Activated T-helper 17 cell treated with anti-CD3 and anti-CD28 coated beads, Interleukin-2, amount 50 U/mL, for 72 hours (primary cell): ENCODE data around the gene WIPF2. TPM values are rescaled to one million over a fixed set of nuclear protein-coding genes. Genes with fewer than 3 reads are reported as not detected.
A peak's percentile ranks its signal among the peaks of the same experiment; 100 is the strongest.
"Not testable (repeated sequence)": the region's sequence is repeated elsewhere in the genome, so short reads cannot be mapped to it uniquely, and the experiment has no call there.

Source experiments
- ATAC-seq: fragments of 150-1000 bp; cut with Tn5 transposase; replicated peaks from 2 replicates; pipeline ENCODE4 v1.10.0; 2021; ENCODE audit warnings: mild to moderate bottlenecking, moderate library complexity
- H3K27ac Mint-ChIP-seq: one replicate; pipeline ENCODE4 v1.8.0; 2022; ENCODE audit warnings: mixed read lengths
- H3K27me3 Mint-ChIP-seq: one replicate; pipeline ENCODE4 v1.8.0; 2022; ENCODE audit warnings: mixed read lengths
- H3K36me3 Mint-ChIP-seq: one replicate; pipeline ENCODE4 v1.8.0; 2022; ENCODE audit warnings: low read depth, mild to moderate bottlenecking, mixed read lengths
- H3K4me1 Mint-ChIP-seq: one replicate; pipeline ENCODE4 v1.8.0; 2022; ENCODE audit warnings: mixed read lengths
- H3K4me3 Mint-ChIP-seq: one replicate; pipeline ENCODE4 v1.8.0; 2022; ENCODE audit warnings: mild to moderate bottlenecking, mixed read lengths
- H3K9me3 Mint-ChIP-seq: one replicate; pipeline ENCODE4 v1.8.0; 2022; ENCODE audit warnings: mixed read lengths
- total RNA-seq, 2 donors: library from RNA; stranded (reverse); gene quantifications; one replicate each; pipeline ENCODE4 v1.2.3, GENCODE V29; 2022

Gene WIPF2
- total RNA-seq, 2 donors from 2014 or later, result 25.1 to 38.0 TPM

- not testable (repeated sequence) for H3K27me3 Mint-ChIP-seq, H3K4me3 Mint-ChIP-seq, H3K27ac Mint-ChIP-seq, ATAC-seq, H3K9me3 Mint-ChIP-seq, H3K36me3 Mint-ChIP-seq
- peaks cover 10% of the 10 kb centered on the region for H3K4me1 Mint-ChIP-seq
Observed at GRCh38 chr17:40213914-40214313, 5.2 kb upstream of the WIPF2 start.

GRCh38 chr17:40218006-40218739 lies 931 bp upstream of the WIPF2 start:
- ATAC-seq, result peak; percentile 43
- H3K9me3 Mint-ChIP-seq, result no peaks in the 10 kb centered on the region

GRCh38 chr17:40219594-40220338 lies 662 bp downstream of the WIPF2 start:
- no peaks in the 10 kb centered on the region for H3K9me3 Mint-ChIP-seq
- peak; percentile 18 for ATAC-seq

More at GRCh38 chr17:40218006-40218739, 931 bp upstream of the WIPF2 start:
- Mint-ChIP-seq H3K27me3 (no peaks in the 10 kb centered on the region), H3K36me3 (peaks cover 24% of the 10 kb centered on the region), H3K4me1 (peaks cover 23% of the 10 kb centered on the region), H3K4me3 (peak overlapping the region; percentile 93), H3K27ac (peak overlapping the region; percentile 99)

GRCh38 chr17:40224718-40225550 lies 5.8 kb downstream of the WIPF2 start:
- no peak overlapping the region for H3K27ac Mint-ChIP-seq

More at GRCh38 chr17:40219594-40220338, 662 bp downstream of the WIPF2 start:
- H3K4me3 Mint-ChIP-seq, result peak overlapping the region; percentile 93
- H3K27me3 Mint-ChIP-seq, result no peaks in the 10 kb centered on the region
- peak overlapping the region; percentile 99 for H3K27ac Mint-ChIP-seq
- peaks cover 32% of the 10 kb centered on the region for H3K4me1 Mint-ChIP-seq
- peaks cover 38% of the 10 kb centered on the region for H3K36me3 Mint-ChIP-seq

GRCh38 chr17:40229146-40229545 lies 10.0 kb downstream of the WIPF2 start:
- H3K9me3 Mint-ChIP-seq, H3K27ac Mint-ChIP-seq, ATAC-seq, H3K27me3 Mint-ChIP-seq, H3K4me3 Mint-ChIP-seq: not testable (repeated sequence)
- Mint-ChIP-seq H3K36me3 (peaks cover 66% of the 10 kb centered on the region), H3K4me1 (peaks cover 14% of the 10 kb centered on the region)

More at GRCh38 chr17:40224718-40225550, 5.8 kb downstream of the WIPF2 start:
- H3K4me3 Mint-ChIP-seq, result no peak overlapping the region
- no peaks in the 10 kb centered on the region for H3K27me3 Mint-ChIP-seq
- H3K36me3 Mint-ChIP-seq, result peaks cover 56% of the 10 kb centered on the region
- ATAC-seq, result no peak
- H3K9me3 Mint-ChIP-seq, result no peaks in the 10 kb centered on the region
- peaks cover 25% of the 10 kb centered on the region for H3K4me1 Mint-ChIP-seq

- peaks cover 10% of the 10 kb centered on the region for H3K4me1 Mint-ChIP-seq
- no peaks in the 10 kb centered on the region for H3K27me3 Mint-ChIP-seq
- ATAC-seq, result no peak
- no peak overlapping the region for H3K4me3 Mint-ChIP-seq
- no peaks in the 10 kb centered on the region for H3K9me3 Mint-ChIP-seq
- H3K27ac Mint-ChIP-seq, result no peak overlapping the region
- peaks cover 66% of the 10 kb centered on the region for H3K36me3 Mint-ChIP-seq
Observed at GRCh38 chr17:40230670-40231069, 11.6 kb downstream of the WIPF2 start.

- H3K4me3 Mint-ChIP-seq, H3K9me3 Mint-ChIP-seq, ATAC-seq, H3K27ac Mint-ChIP-seq, H3K4me1 Mint-ChIP-seq, H3K27me3 Mint-ChIP-seq: not testable (repeated sequence)
- peaks cover 78% of the 10 kb centered on the region for H3K36me3 Mint-ChIP-seq
Observed at GRCh38 chr17:40231928-40232327, 12.8 kb downstream of the WIPF2 start.

- Mint-ChIP-seq H3K27me3 (no peaks in the 10 kb centered on the region), H3K9me3 (no peaks in the 10 kb centered on the region), H3K36me3 (peaks cover 62% of the 10 kb centered on the region), H3K27ac (peak overlapping the region; percentile 71), H3K4me1 (peaks cover 18% of the 10 kb centered on the region), H3K4me3 (no peak overlapping the region)
- no peak for ATAC-seq
Observed at GRCh38 chr17:40241252-40241834, 22.2 kb downstream of the WIPF2 start.

GRCh38 chr17:40242774-40243173 lies 23.7 kb downstream of the WIPF2 start:
- no peaks in the 10 kb centered on the region for H3K9me3 Mint-ChIP-seq
- peaks cover 18% of the 10 kb centered on the region for H3K4me1 Mint-ChIP-seq
- no peak overlapping the region for H3K4me3 Mint-ChIP-seq
- no peaks in the 10 kb centered on the region for H3K27me3 Mint-ChIP-seq
- H3K27ac Mint-ChIP-seq, result no peak overlapping the region
- peaks cover 50% of the 10 kb centered on the region for H3K36me3 Mint-ChIP-seq
- ATAC-seq, result no peak

GRCh38 chr17:40243761-40244160 lies 24.7 kb downstream of the WIPF2 start:
- Mint-ChIP-seq H3K36me3 (peaks cover 45% of the 10 kb centered on the region), H3K27ac (no peak overlapping the region), H3K27me3 (no peaks in the 10 kb centered on the region), H3K4me3 (no peak overlapping the region), H3K4me1 (peaks cover 18% of the 10 kb centered on the region), H3K9me3 (no peaks in the 10 kb centered on the region)
- no peak for ATAC-seq

GRCh38 chr17:40244255-40244654 lies 25.2 kb downstream of the WIPF2 start:
- ATAC-seq, result no peak
- H3K27me3 Mint-ChIP-seq, result no peaks in the 10 kb centered on the region
- H3K4me3 Mint-ChIP-seq, result no peak overlapping the region
- peaks cover 45% of the 10 kb centered on the region for H3K36me3 Mint-ChIP-seq
- H3K9me3 Mint-ChIP-seq, result no peaks in the 10 kb centered on the region
- peaks cover 18% of the 10 kb centered on the region for H3K4me1 Mint-ChIP-seq
- no peak overlapping the region for H3K27ac Mint-ChIP-seq

GRCh38 chr17:40247926-40248495 lies 28.9 kb downstream of the WIPF2 start:
- no peak for ATAC-seq
- no peaks in the 10 kb centered on the region for H3K9me3 Mint-ChIP-seq
- no peak overlapping the region for H3K27ac Mint-ChIP-seq
- no peak overlapping the region for H3K4me3 Mint-ChIP-seq
- H3K36me3 Mint-ChIP-seq, result peaks cover 42% of the 10 kb centered on the region
- H3K4me1 Mint-ChIP-seq, result peaks cover 12% of the 10 kb centered on the region
- H3K27me3 Mint-ChIP-seq, result no peaks in the 10 kb centered on the region

- Mint-ChIP-seq H3K27ac (no peak overlapping the region), H3K27me3 (no peaks in the 10 kb centered on the region), H3K4me3 (no peak overlapping the region), H3K9me3 (no peaks in the 10 kb centered on the region), H3K4me1 (peaks cover 12% of the 10 kb centered on the region), H3K36me3 (peaks cover 37% of the 10 kb centered on the region)
- ATAC-seq, result no peak
Observed at GRCh38 chr17:40248507-40248906, 29.4 kb downstream of the WIPF2 start.

GRCh38 chr17:40251576-40251975 lies 32.5 kb downstream of the WIPF2 start:
- H3K4me3 Mint-ChIP-seq, result no peak overlapping the region
- peaks cover 16% of the 10 kb centered on the region for H3K36me3 Mint-ChIP-seq
- H3K27ac Mint-ChIP-seq, result no peak overlapping the region
- no peaks in the 10 kb centered on the region for H3K27me3 Mint-ChIP-seq
- ATAC-seq, result no peak
- H3K9me3 Mint-ChIP-seq, result no peaks in the 10 kb centered on the region
- H3K4me1 Mint-ChIP-seq, result peaks cover 8% of the 10 kb centered on the region
